Trophoblast cell (in vitro differentiated cells and primary cell): ENCODE data around the gene ARL16.

Source experiments
- DNase-seq, 2 donors: peaks; one replicate each; pipeline ENCODE4 v3.0.0-alpha.2; 2016
- H2AFZ ChIP-seq: 2 replicates; pipeline ENCODE4 v1.6.1; 2013; ENCODE audit warnings: low read length, moderate library complexity, mild to moderate bottlenecking; ENCODE audit not compliant: insufficient read depth, poor library complexity
- H2AK5ac ChIP-seq: 2 replicates; pipeline ENCODE4 v1.6.1; 2013; ENCODE audit warnings: mild to moderate bottlenecking, low read length
- H2BK120ac ChIP-seq: 2 replicates; pipeline ENCODE4 v1.6.1; 2013; ENCODE audit warnings: low read length, mild to moderate bottlenecking, moderate library complexity; ENCODE audit not compliant: insufficient read depth, poor library complexity
- H2BK12ac ChIP-seq: 2 replicates; pipeline ENCODE4 v1.6.1; 2013; ENCODE audit warnings: mild to moderate bottlenecking, low read length, moderate library complexity
- H2BK5ac ChIP-seq: 2 replicates; pipeline ENCODE4 v1.6.1; 2013; ENCODE audit warnings: low read length, low read depth, moderate library complexity, mild to moderate bottlenecking; ENCODE audit not compliant: poor library complexity
- H3K14ac ChIP-seq: 2 replicates; pipeline ENCODE4 v1.6.1; 2013; ENCODE audit warnings: mild to moderate bottlenecking, low read length
- H3K18ac ChIP-seq: 2 replicates; pipeline ENCODE4 v1.6.1; 2013; ENCODE audit warnings: mild to moderate bottlenecking, low read length
- H3K23ac ChIP-seq: 2 replicates; pipeline ENCODE4 v1.6.1; 2013; ENCODE audit warnings: low read length
- H3K27ac ChIP-seq: 2 replicates; pipeline ENCODE4 v1.5.1; 2013; ENCODE audit warnings: low read depth, mild to moderate bottlenecking, inconsistent platforms, low read length, moderate library complexity
- H3K27me3 ChIP-seq: 2 replicates; pipeline ENCODE4 v1.6.1; 2013; ENCODE audit warnings: inconsistent platforms, mild to moderate bottlenecking, low read length, moderate library complexity; ENCODE audit not compliant: insufficient read depth
- H3K36me3 ChIP-seq, 2 experiments: 1 replicate in 1 of 2; 2 replicates in 1 of 2; pipeline ENCODE4 v1.6.1; 2013; ENCODE audit warnings: low read length in 2 of 2, mild to moderate bottlenecking in 2 of 2, moderate library complexity in 1 of 2; ENCODE audit not compliant: insufficient read depth in 2 of 2, control insufficient read depth in 1 of 2
- H3K4ac ChIP-seq: 2 replicates; pipeline ENCODE4 v1.6.1; 2013; ENCODE audit warnings: low read depth, mild to moderate bottlenecking, low read length, moderate library complexity
- H3K4me1 ChIP-seq, 2 experiments: 1 replicate in 1 of 2; 2 replicates in 1 of 2; pipeline ENCODE4 v1.6.1; 2013; ENCODE audit warnings: low read length in 2 of 2, mild to moderate bottlenecking in 2 of 2, moderate library complexity in 1 of 2; ENCODE audit not compliant: insufficient read depth in 2 of 2, control insufficient read depth in 1 of 2
- H3K4me2 ChIP-seq: 2 replicates; pipeline ENCODE4 v1.6.1; 2013; ENCODE audit warnings: inconsistent platforms, mild to moderate bottlenecking, low read length, moderate library complexity
- H3K4me3 ChIP-seq: 2 replicates; pipeline ENCODE4 v1.5.1; 2013; ENCODE audit warnings: mild to moderate bottlenecking, low read depth, low read length, inconsistent platforms
- H3K79me1 ChIP-seq: one replicate; pipeline ENCODE4 v1.6.1; 2013; ENCODE audit warnings: low read length
- H3K79me2 ChIP-seq: 2 replicates; pipeline ENCODE4 v1.6.1; 2013; ENCODE audit warnings: low read length, mild to moderate bottlenecking; ENCODE audit not compliant: control insufficient read depth, insufficient read depth, poor library complexity
- H3K9ac ChIP-seq: 2 replicates; pipeline ENCODE4 v1.6.1; 2013; ENCODE audit warnings: mild to moderate bottlenecking, low read length
- H3K9me3 ChIP-seq: 2 replicates; pipeline ENCODE4 v1.6.1; 2013; ENCODE audit warnings: low read depth, mild to moderate bottlenecking, control low read depth, inconsistent platforms, low read length; ENCODE audit not compliant: insufficient read depth
- H4K12ac ChIP-seq: 2 replicates; pipeline ENCODE4 v1.6.1; 2013; ENCODE audit warnings: low read depth, mild to moderate bottlenecking, low read length, moderate library complexity
- H4K8ac ChIP-seq: 2 replicates; pipeline ENCODE4 v1.6.1; 2013; ENCODE audit warnings: low read depth, mild to moderate bottlenecking, low read length, moderate library complexity
- H4K91ac ChIP-seq: one replicate; pipeline ENCODE4 v1.6.1; 2013; ENCODE audit warnings: low read depth, mild to moderate bottlenecking, low read length, moderate library complexity
- WGBS: extraction: QIAGEN DNeasy Blood & Tissue Kit; methylation state at CpG from one replicate; pipeline ENCODE4 v1.1.7; 2013; ENCODE audit warnings: missing lambda C conversion rate; ENCODE audit not compliant: insufficient read length, insufficient coverage; ENCODE audit errors: extremely low coverage; 5-methylcytosine and 5-hydroxymethylcytosine counted together

Gene ARL16

DNA sequence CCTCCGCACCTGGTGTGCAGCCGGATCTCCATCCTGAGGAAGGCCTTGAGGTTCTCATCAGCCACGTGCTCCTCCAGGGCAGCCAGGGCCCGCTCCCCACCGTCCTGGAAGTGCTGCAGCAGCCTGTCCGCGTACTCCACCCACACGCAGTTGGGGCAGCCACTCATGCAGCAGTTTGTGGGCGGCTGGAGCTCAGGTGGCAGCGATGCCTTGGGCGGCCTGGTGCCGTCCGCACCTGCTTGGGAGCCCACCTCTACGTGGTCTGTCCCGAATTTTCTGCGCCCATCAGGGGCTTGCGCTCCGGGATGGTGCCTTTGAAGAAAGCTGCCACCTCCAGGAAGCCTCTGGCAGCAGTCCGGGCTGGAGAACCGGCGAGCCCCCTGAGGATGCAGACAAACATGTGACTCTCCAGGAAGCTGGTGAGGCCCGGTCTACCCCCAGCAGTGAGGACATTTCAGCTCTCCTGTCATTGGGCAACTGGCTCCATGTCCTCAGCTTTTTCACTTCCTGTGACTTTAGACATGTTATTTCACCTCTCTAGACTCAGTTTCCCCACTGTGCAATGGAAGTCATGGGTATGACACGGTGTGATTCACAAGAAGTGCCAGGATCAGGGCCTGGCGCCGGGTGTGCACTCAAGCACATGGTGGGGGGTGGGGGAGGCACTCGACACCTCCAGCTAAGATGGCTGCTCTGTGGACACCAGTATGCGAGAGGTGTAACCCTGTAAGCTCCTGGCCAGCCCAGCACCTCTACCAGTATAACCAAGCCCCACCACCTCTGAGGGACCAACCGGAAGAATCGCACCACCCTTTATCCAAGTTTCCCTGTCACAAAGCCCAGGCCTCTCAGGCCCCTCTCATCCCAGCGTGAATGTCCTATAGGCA is 18.1 kb downstream of the ARL16 start:
- Histone ChIP-seq H3K9me3 (no peaks in the 10 kb centered on the region), H3K4ac (peak overlapping the region; percentile 56), H2BK12ac (no peak overlapping the region), H3K18ac (peak overlapping the region; percentile 83), H3K9ac (peak overlapping the region; percentile 67), H3K4me3 (peak overlapping the region; percentile 81), H4K12ac (peak overlapping the region; percentile 79), H3K79me2 (peaks cover 13% of the 10 kb centered on the region), H2BK120ac (peak overlapping the region; percentile 82), H3K36me3 (peaks cover 14 to 23% of the 10 kb centered on the region in 2 experiments), H4K8ac (peak overlapping the region; percentile 95), H3K27me3 (no peaks in the 10 kb centered on the region), H3K4me1 (peaks cover 16 to 18% of the 10 kb centered on the region in 2 experiments), H3K27ac (no peak overlapping the region), H2AK5ac (peak overlapping the region; percentile 64), H3K4me2 (peak overlapping the region; percentile 67), H3K79me1 (peaks cover 11% of the 10 kb centered on the region), H2AFZ (peak overlapping the region; percentile 82), H2BK5ac (peak overlapping the region; percentile 86), H3K14ac (peak overlapping the region; percentile 90), H3K23ac (no peak overlapping the region), H4K91ac (peak overlapping the region; percentile 85)
- DNase-seq: no peak
- WGBS: no CpG with 5 or more reads among the region's 30 CpGs

DNA sequence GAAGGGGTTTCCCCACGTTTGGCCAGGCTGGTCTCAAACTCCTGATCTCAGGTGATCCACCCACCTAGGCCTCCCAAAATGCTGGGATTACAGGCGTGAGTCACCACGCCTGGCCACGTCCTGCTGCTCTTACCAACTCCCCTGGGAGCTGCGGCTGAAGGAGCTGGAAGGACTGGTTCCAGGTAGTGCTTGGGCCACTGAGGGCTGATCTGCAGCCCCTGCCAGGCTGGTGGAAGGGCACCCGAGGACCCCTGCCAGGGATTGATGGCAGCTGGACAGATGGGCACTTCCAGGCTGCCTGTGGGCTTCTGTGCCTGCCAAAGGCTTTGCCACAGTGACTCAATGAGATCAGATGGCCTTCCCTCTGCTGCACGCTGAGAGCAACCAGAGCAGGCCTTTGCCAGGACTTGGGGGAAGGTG is 19.5 kb downstream of the ARL16 start:
- Histone ChIP-seq H3K79me2 (peaks cover 13% of the 10 kb centered on the region), H3K27ac (no peak overlapping the region), H3K27me3 (no peaks in the 10 kb centered on the region), H3K14ac (no peak overlapping the region), H2AK5ac (no peak overlapping the region), H3K23ac (no peak overlapping the region), H3K79me1 (peaks cover 11% of the 10 kb centered on the region), H3K36me3 (peaks cover 3 to 11% of the 10 kb centered on the region in 2 experiments), H3K4me3 (no peak overlapping the region), H3K18ac (no peak overlapping the region), H3K4me2 (no peak overlapping the region), H2AFZ (no peak overlapping the region), H3K4ac (no peak overlapping the region), H3K9ac (no peak overlapping the region), H3K9me3 (no peaks in the 10 kb centered on the region), H3K4me1 (peaks cover 16 to 18% of the 10 kb centered on the region in 2 experiments), H4K91ac (no peak overlapping the region), H2BK120ac (no peak overlapping the region), H2BK5ac (no peak overlapping the region), H4K12ac (no peak overlapping the region), H4K8ac (no peak overlapping the region), H2BK12ac (no peak overlapping the region)
- DNase-seq: peak; percentile 78
- no CpG with 5 or more reads among the region's 7 CpGs for WGBS

DNA sequence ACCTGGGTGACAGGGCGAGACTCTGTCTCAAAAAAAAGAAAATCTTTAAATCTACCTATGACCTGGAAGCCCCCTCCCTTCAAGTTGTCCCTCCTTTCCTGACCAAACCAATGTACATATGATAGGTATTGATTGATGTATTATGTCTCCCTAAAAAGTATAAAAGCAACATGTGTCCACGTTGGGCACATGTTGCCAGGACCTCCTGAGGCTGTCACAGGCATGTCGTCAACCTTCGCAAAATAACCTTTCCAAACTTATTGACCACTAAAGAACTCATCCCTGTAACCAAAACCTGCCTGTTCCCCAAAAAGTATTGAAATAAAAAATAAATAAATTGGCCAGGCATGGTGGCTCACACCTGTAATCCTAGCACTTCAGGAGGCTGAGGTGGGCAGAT is 21.6 kb downstream of the ARL16 start:
- H4K91ac ChIP-seq: no peak overlapping the region
- DNase-seq: no peak
- no peak overlapping the region for H2AFZ ChIP-seq
- peaks cover 12 to 13% of the 10 kb centered on the region in 2 experiments for H3K4me1 ChIP-seq
- H2BK12ac ChIP-seq: no peak overlapping the region
- WGBS: no CpG with 5 or more reads among the region's 4 CpGs
- H3K79me2 ChIP-seq: peaks cover 12% of the 10 kb centered on the region
- no peak overlapping the region for H3K9ac ChIP-seq
- no peak overlapping the region for H3K4me2 ChIP-seq
- H4K8ac ChIP-seq: no peak overlapping the region
- H3K9me3 ChIP-seq: no peaks in the 10 kb centered on the region
- no peak overlapping the region for H2BK5ac ChIP-seq
- no peak overlapping the region for H4K12ac ChIP-seq
- H2BK120ac ChIP-seq: no peak overlapping the region
- H3K27ac ChIP-seq: no peak overlapping the region
- peaks cover 10% of the 10 kb centered on the region for H3K79me1 ChIP-seq
- no peak overlapping the region for H3K4ac ChIP-seq
- H3K27me3 ChIP-seq: no peaks in the 10 kb centered on the region
- peaks cover 0 to 5% of the 10 kb centered on the region in 2 experiments for H3K36me3 ChIP-seq
- H2AK5ac ChIP-seq: no peak overlapping the region
- no peak overlapping the region for H3K18ac ChIP-seq
- H3K23ac ChIP-seq: no peak overlapping the region
- H3K4me3 ChIP-seq: no peak overlapping the region
- no peak overlapping the region for H3K14ac ChIP-seq

DNA sequence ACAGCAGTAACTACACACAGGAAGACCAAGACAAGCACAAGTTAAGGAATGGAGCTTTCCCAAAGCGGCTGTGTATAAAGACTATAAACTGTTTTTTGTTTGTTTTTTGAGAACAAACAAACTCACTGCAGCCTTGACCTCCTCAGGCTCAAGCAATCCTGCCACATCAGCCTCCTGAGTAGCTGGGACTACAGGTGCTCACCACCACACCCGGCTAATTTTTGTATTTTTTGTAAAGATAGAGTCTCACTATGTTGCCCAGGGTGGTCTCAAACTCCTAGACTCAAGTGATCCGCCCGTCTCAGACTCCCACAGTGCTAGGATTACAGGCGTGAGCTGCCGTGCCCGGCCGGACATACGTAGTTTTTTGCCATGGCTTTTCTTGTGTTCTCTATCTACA is 23.2 kb downstream of the ARL16 start:
- H2BK5ac ChIP-seq: no peak overlapping the region
- H3K4me1 ChIP-seq: peaks cover 6 to 8% of the 10 kb centered on the region in 2 experiments
- H3K4ac ChIP-seq: no peak overlapping the region
- H4K12ac ChIP-seq: no peak overlapping the region
- no peaks in the 10 kb centered on the region for H3K9me3 ChIP-seq
- no peak overlapping the region for H2AK5ac ChIP-seq
- H2AFZ ChIP-seq: no peak overlapping the region
- peaks cover 0 to 5% of the 10 kb centered on the region in 2 experiments for H3K36me3 ChIP-seq
- no peaks in the 10 kb centered on the region for H3K79me1 ChIP-seq
- H3K18ac ChIP-seq: no peak overlapping the region
- H3K79me2 ChIP-seq: no peaks in the 10 kb centered on the region
- no peaks in the 10 kb centered on the region for H3K27me3 ChIP-seq
- H3K27ac ChIP-seq: no peak overlapping the region
- H3K9ac ChIP-seq: no peak overlapping the region
- H2BK120ac ChIP-seq: no peak overlapping the region
- no peak overlapping the region for H2BK12ac ChIP-seq
- no CpG with 5 or more reads among the region's 9 CpGs for WGBS
- H3K23ac ChIP-seq: no peak overlapping the region
- H3K4me2 ChIP-seq: no peak overlapping the region
- peak in 1 of 2 donors; percentile 2 for DNase-seq
- H3K4me3 ChIP-seq: no peak overlapping the region
- H4K8ac ChIP-seq: no peak overlapping the region
- no peak overlapping the region for H3K14ac ChIP-seq
- H4K91ac ChIP-seq: no peak overlapping the region
